Stimulated activated CD8-positive, alpha-beta memory T cell treated with anti-CD3 and anti-CD28 coated beads, Interleukin-12 subunit alpha, Interleukin-12 subunit beta, amount 100 ng/mL, for 24 hours (primary cell): ENCODE data around the gene DPM3.

Source experiments
- DNase-seq: peaks from one replicate; pipeline ENCODE4 v3.0.0-alpha.2; 2020; ENCODE audit errors: extremely low read depth

The DPM3 gene

DNA sequence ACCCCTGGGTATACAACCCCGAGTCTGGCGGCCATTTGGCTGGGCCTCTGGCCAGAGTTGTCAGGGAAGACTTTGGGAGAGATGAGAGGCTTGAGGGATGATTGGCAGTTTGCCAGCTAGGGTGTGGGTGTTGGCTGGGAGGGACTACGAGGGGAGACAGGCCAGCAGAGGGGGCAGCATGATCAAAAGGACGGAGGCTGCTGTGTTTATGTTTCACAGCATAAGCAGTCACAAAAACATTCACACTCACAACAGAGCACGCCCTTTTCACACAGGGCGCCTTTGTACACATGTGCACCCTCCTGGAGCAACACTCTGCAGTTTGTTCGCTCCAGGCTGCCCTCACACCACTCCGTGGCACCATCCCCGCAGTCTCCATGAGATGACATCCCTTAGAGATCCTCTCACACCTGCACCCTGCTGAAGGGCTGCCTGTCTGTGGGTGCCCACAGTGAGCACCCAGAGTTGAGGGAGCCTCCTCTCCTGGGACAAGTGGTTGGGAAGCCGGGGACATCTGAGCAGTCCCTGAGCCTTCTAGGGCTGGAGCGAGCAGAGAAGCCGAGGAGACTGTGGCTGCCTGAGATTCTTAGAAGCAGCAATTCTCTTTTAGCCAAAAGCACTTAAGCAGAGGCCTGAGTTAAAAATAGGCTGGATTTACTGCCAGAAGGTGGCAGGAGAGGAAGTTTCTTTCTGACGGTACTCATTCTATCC is 46.3 kb downstream of the DPM3 start:
- no peak for DNase-seq

- no peak for DNase-seq
Observed at GRCh38 chr1:155092641-155093040, 47.7 kb downstream of the DPM3 start.

- DNase-seq = no peak
Observed at GRCh38 chr1:155092131-155092530, 48.2 kb downstream of the DPM3 start.

DNA sequence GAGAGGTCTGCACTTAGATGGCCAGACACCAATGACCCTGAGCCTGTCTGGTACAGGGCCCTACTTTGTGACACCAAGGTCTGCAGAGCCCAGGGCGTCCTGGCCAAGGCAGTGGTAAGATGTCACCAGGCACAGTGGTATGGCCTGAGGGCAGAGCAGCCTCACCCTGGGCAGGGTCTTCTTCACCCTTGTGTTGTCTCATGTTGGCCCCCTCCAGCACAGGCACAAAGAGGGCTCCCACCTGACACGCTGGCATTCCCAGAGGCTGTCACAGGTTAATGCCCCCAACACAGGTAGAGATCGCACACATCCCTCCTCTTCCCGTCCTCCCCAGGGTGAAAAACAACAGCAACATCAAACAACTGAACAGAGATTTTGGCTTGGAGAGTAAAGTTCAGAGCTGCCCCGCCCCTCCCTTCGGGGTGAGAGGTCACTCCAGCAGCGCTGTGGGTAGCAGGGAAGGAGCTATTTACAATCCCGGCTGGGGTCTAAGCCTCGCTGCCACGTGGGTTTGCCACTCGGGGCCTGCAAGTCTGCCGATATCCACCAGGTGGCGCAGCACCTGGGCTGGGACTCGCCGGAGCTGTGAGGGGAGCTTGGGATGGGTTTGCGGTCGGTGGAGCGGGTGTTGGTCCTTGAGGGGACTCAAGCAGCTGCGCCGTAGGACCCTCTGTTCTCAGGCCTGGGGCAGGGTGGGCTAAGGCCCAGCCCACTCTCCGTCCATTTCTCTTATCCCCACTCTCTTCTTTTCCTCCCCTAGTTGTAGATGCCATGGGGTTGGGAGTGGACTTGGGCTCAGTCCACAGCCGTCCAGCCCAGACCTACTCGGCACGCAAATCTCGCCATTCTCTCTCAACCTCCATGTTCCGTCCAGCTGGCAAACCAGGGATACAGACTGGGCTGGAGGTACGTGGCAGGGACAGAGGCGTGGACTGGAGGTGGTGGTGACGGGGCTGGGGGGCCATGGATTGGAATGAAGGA is 49.0 kb downstream of the DPM3 start:
- peak; percentile 45 for DNase-seq
